ENCODE data around the gene SAXO2. TPM values are rescaled to one million over a fixed set of nuclear protein-coding genes. Genes with fewer than 3 reads are reported as not detected.
"Not testable (repeated sequence)": the region's sequence is repeated elsewhere in the genome, so short reads cannot be mapped to it uniquely, and the experiment has no call there.

The SAXO2 gene
- total RNA-seq, 1 experiment from 2014 or later: 1.9 TPM

DNA sequence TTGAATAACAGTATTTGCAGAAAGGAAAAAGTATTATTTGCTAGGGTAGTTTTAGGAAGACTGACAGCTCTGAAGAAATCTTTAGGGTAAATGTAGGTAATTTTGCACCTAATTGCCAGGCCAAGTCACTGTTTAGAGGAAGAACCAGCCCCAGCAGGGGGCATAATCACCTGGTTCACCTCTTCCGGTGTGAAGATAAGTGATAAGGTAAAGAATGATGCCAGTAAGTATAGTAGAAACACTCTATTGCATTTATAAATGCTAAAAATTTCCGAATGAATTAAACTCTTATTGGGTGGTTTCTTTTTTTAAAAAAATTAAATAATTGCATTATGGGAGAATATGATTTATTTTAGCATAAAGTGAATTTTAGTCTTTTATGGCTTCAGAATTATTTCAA is 21.8 kb downstream of the SAXO2 start:
- DNase-seq (ENCODE audit: extremely low read depth, low read depth): not testable (repeated sequence)

DNA sequence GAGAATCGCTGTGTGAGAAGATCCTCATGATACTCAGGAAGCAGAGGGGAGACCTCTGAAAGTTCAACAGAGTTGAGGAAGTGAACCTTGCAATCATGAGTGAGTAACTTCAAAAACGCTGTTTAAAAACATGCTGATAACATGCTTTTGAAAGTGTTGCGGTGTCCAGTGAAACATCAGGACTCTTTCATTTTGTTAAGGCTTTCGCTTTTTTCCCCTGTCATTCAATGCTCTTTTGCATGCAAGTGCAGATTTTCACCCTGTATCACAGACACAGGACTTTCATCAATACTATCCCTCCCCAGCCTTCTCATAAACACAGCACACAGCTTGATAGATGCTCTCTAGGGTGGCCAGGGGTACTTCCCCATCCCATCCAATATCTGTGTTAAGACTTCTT is 23.9 kb downstream of the SAXO2 start:
- not testable (repeated sequence) for DNase-seq (ENCODE audit: extremely low read depth, low read depth)

DNA sequence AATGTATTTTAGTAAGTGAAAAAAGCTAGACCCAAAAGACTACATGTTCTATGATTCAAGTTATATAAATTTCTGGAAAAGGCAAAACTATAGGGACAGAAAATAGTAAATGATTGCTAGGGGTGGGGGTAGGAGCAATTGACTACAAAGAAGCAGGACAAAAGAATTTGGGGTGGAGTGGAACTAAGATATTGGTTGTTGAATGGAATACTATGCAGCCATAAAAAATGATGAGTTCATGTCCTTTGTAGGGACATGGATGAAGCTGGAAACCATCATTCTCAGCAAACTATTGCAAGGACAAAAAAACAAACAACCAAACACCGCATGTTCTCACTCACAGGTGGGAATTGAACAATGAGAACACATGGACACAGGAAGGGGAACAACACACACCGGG is 25.6 kb downstream of the SAXO2 start:
- not testable (repeated sequence) for DNase-seq (ENCODE audit: extremely low read depth, low read depth)

GRCh38 chr15:82292271-82292670 is 29.7 kb downstream of the SAXO2 start:
- no peak for DNase-seq (ENCODE audit: extremely low read depth, low read depth)

- no peak for DNase-seq (ENCODE audit: extremely low read depth, low read depth)
Measured at GRCh38 chr15:82294061-82294690, 31.6 kb downstream of the SAXO2 start.

DNA sequence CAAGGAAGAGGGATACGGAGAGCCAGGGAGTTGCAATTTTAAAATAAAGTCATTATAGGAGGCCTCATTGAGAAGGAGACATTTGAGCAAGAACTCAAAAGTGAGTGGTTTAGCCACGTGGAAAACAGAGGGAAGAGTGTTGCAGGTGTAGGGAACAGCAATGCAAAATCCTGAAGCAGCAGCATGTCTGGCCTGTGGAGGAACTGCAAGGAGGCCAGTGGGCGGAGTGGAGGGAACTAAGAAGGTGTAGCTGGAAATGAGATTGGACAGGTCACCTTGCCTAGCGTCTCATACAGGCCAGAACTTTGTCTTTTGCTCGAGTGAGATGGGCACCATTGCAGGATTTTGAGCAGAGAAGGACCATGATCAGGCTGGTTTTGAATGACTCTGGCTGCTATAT is 34.9 kb downstream of the SAXO2 start:
- DNase-seq (ENCODE audit: extremely low read depth, low read depth): no peak

DNA sequence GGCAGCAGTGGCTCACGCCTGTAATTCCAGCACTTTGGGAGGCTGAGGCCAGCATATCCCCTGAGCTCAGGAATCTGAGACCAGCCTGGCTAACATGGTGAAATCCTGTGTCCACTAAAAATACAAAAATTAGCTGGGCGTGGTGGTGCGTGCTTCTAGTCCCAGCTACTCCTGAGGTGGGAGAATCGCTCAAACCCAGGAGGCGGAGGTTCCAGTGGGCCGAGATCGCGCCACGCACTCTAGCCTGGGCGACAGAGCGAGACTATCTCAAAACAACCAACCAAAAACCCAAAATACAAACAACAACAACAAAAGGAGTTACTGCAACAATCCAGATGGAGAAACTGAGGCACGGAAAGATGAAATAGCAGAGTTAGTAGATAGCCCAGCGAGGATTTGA is 35.4 kb downstream of the SAXO2 start:
- DNase-seq (ENCODE audit: extremely low read depth, low read depth): no peak

GRCh38 chr15:82298520-82298919 is 35.9 kb downstream of the SAXO2 start:
- no peak for DNase-seq (ENCODE audit: extremely low read depth, low read depth)

DNA sequence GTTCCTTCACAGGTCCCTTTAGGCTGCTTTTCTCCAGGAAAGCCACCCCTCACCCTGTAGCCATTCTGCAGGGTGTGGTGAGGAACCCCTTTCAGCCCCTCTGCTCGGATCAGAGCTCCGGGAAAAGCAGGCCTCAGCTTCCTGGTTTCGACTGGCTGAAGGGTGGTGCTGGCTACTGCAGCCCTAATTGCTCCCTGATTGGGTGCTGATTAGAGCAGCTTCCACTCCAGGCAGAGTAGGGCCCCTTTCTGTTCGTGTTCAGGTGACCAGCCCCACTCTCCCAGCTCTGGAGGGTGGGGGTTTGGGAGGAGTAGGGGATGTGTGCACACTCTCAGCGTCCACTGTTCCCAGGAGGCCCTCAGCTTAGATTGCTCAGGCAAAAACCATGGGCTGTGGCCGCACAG is 36.9 kb downstream of the SAXO2 start:
- DNase-seq (ENCODE audit: extremely low read depth, low read depth): not testable (repeated sequence)

DNA sequence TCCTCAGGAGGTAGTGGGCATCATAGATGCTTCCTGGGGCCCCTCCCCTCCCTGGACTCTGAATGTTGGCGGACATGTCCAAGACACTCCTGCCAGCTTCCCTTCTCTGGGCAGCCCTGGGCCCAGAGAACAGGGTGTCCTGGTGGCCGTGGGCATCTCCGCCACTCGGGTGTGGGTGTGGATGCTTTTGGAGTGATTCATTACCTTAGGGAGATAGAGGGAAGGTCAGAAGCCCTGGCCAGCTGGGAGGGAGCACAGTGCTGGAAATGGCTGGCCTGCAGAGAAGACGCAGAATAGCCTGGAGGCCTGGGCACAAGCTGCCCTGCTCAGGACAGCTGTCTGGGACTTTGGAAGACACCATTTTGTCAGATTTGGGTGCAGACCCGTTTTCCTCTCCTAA is 37.7 kb downstream of the SAXO2 start:
- DNase-seq (ENCODE audit: extremely low read depth, low read depth): not testable (repeated sequence)

GRCh38 chr15:82300883-82301282 is 38.3 kb downstream of the SAXO2 start:
- no peak for DNase-seq (ENCODE audit: extremely low read depth, low read depth)

DNA sequence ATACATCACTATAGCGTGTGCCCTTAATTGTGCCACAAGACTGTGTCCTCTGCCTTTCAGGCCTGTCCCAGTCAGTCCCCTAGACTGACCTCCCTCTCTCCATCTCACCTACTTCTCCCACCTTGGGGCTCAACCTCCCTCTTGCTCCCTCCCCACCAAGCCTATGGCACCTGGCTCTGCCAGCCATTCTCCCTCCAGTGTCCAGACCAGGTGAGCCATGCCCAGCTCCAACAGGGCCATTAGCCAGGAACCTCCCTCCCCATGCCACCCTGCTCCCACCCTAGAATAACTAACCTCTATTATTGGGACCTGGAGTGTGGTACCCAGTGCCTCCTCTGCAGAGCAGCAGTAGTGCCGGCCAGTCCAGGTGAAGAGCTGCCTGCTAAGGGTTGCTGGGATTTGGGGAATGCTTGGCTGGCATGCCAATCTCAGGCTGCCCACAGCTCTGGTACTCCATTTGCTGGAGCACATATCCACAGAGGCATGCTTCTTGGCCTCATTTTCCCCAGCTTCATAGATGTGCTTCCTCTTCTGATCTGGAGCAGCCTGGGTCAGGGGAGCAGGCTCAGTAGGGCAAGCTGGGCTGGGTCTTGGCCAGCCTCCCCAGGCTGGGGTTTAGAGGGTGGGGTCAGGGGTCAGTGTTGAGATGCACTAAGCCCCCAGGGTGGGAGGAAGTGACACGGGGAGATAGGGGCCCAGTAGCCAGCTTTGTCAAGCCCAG is 38.8 kb downstream of the SAXO2 start:
- DNase-seq (ENCODE audit: extremely low read depth, low read depth): no peak

GRCh38 chr15:82303956-82304777 is 41.5 kb downstream of the SAXO2 start:
- no peak for DNase-seq (ENCODE audit: extremely low read depth, low read depth)

- no peak for DNase-seq (ENCODE audit: extremely low read depth, low read depth)
Measured at GRCh38 chr15:82304778-82305090, 42.1 kb downstream of the SAXO2 start.

- no peak for DNase-seq (ENCODE audit: extremely low read depth, low read depth)
Measured at GRCh38 chr15:82305621-82306048, 43.0 kb downstream of the SAXO2 start.

DNA sequence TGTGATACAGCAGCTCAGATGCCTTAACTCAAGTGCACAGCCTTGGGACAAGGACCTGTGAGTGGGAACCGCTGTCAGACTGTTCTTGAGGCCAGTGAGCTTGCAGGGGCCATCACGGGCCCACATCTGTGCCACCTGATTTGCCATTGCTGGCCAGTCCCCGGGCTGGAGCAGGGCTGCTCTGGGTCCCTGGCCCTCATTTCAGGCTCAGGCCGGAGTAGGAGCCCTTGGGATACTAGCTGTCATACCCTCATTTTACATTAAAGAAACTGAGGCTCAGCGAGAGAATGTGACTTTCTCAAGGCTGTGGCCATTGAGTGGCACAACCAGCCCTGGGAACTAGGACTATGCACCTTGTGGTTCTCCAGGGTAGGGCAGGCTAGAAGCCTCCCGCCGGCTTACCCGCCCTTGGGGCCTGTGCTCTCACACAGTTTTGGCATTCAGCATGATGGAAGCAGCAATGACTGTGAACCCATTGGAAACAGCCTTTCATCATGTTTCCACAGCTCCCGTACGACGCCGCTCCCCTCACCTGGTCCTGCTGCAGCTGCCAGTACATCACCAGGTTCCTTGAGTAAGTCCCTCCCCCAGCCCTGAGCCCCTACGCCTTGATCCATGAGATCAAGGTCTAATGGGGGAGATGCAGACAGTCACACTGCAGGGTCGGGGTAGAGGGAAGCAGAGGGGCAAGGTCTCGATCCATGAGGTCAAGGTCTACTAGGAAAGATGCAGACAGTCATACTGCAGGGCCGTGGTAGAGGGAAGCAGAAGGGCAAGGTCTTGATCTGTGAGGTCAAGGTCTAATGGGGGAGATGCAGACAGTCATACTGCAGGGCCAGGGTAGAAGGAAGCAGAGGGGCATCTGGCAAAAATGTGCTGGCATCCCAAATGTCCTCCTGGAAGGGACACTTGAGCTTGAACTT is 44.4 kb downstream of the SAXO2 start:
- DNase-seq (ENCODE audit: extremely low read depth, low read depth): no peak

- no peak for DNase-seq (ENCODE audit: extremely low read depth, low read depth)
Measured at GRCh38 chr15:82307714-82308081, 45.1 kb downstream of the SAXO2 start.

GRCh38 chr15:82309802-82310201 is 47.2 kb downstream of the SAXO2 start:
- no peak for DNase-seq (ENCODE audit: extremely low read depth, low read depth)

DNA sequence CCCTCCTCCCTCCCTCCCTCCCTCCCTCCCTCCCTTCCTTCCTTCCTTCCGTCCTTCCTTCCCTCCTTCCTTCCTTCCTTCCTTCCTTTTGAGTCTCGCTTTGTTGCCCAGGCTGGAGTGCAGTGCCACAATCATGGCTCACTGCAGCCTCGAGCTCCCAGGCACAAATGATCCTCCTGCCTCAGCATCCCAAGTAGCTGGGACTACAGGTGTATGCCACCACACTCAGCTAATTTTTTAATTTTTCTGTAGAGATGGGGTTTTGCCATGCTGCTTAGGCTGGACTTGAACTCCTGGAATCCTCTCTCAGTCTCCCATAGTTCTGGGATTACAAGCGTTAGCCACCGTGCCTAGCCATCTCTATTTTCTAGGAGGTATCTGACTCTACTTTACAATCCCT is 48.7 kb downstream of the SAXO2 start:
- DNase-seq (ENCODE audit: extremely low read depth, low read depth): not testable (repeated sequence)

DNA sequence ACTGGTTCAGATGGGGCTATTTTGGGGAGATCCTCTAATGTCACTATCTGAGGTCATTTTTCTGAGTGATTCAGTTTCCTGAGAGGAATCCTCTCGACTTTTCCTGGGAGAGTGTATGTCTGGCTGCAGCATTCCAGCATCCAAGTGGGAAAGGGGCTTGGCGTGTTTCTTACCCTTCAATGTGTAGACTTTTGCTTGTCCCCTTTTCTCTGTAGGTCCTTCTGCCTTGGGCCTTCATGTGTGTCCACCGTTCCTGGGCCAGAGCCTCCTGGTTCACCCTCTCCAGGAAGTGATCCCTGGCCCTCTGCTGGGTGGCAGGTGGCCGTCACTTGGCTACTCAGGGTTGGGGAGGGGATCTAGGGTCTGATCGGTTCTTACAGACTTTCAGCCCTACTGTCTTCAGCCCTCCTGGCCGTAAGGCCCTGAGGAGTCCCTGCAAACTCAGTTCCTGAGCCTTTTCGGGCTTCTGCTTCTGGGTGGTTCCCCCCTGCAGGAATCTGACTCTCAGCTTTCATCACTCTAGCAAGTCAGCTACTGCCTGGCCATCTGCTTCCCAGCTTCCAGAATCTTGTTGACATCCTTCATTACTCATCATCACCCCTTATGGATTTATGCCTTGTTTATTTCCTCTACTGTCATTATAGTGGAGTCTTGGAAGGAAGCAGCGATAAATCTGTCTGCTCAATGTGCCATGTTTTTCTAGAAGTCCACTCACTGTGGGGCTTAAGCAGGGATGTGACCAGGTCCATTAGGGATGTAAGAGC is 50.1 kb downstream of the SAXO2 start:
- no peak for DNase-seq (ENCODE audit: extremely low read depth, low read depth)
